Measurements from ENCODE around the gene TMIE.
"Not testable (repeated sequence)": the region's sequence is repeated elsewhere in the genome, so short reads cannot be mapped to it uniquely, and the experiment has no call there.

Gene TMIE

GRCh38 chr3:46729038-46729437 lies 27.8 kb downstream of the TMIE start:
- DNase-seq, result no peak

- no peak for DNase-seq
Measured at GRCh38 chr3:46730819-46731218, 29.6 kb downstream of the TMIE start.

GRCh38 chr3:46731795-46732194 lies 30.6 kb downstream of the TMIE start:
- DNase-seq, result no peak

GRCh38 chr3:46733026-46733800 lies 32.0 kb downstream of the TMIE start:
- DNase-seq, result no peak

- DNase-seq, result no peak
Measured at GRCh38 chr3:46734773-46735172, 33.6 kb downstream of the TMIE start.

GRCh38 chr3:46736006-46736872 lies 35.0 kb downstream of the TMIE start:
- DNase-seq, result no peak

- DNase-seq, result no peak
Measured at GRCh38 chr3:46737329-46737731, 36.1 kb downstream of the TMIE start.

- DNase-seq, result not testable (repeated sequence)
Measured at GRCh38 chr3:46739565-46739964, 38.4 kb downstream of the TMIE start.

DNA sequence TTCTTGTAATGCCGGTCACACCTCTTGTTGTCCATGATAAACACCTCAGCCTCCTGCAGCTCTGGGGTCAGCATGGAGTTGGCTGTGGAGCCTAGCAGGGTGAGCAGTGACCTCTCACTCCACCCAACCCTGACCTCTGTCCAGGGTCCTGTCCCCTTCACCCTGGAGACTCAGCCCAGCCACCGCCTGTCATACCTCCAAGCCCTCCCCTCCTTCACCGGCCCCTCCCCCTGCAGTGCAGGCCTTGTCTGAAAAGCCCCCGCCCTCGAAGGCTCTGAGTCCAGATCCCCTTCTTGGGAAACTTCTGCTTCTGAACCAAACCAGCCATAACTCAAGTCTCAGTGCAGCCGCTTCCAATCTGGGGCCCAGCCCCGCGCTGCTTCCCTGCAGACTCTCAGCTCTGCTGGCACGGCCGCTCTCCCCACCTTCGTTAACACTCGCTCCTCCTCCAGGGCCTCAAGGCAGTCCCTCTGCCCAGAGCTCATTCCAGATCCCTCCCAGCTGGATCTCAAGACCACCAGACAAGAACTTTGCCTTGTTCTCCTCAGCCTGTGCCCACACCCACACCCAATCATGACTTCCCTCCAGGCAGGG lies 41.9 kb downstream of the TMIE start:
- DNase-seq, result no peak

DNA sequence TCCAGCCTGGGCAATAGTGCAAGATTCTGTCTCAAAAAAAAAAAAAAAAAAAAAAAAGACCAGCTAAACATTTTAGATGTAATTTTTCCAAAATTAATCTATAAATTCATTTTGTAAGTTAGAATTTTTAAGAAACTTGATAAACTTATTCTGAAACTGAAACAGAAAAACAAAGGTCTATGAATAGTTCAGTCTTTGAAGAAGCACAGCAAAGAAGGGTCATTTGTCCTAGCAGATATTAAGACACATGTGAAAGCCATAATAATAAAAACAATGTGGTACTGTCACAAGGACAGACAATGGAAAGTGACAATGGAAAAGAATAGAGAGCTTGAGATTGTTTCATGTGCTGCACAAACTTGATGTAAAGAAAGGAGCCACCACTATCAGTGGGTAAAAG lies 45.5 kb downstream of the TMIE start:
- DNase-seq, result no peak

DNA sequence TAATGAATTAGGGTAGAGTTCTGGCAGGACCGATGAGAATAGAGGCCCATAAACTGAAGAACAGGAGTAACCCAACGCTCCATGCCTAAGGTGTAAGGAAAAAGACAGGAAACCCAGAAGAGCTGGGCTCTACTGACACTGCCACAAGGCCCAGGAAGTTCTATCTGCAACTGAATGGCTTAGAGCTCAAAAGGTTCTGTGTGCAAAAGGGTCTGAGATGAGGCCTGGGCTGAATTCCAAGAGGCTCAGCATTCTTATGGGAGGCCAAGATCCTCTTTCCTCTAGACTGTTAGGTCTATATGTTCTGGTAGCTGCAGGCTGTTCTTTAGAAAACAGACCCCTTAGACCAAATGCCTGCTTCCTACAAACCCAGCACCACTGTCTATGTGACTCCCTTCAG lies 47.0 kb downstream of the TMIE start:
- no peak for DNase-seq

DNA sequence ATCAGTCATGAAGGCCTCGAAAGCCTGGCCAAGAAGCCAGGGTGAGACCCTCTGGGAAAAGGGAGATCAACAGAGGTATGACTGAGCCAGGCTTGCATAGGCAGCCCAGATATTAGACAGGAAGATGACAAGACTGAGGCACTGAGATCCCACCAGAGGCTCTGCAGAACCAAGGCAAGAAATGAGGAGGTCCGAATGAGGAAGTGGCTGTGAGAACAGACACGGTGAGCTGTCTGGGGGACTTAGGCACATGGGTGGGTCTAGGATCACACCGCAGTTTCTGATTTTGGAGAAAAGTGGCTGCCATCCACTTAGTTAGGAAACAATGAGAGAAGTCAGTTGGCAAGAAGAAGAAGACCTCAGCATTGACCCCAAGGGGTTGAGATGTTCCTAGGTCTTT lies 47.9 kb downstream of the TMIE start:
- DNase-seq, result no peak

GRCh38 chr3:46750555-46751038 lies 49.4 kb downstream of the TMIE start:
- no peak for DNase-seq

- DNase-seq, result not testable (repeated sequence)
Measured at GRCh38 chr3:46753127-46753526, 51.9 kb downstream of the TMIE start.

- DNase-seq, result no peak
Measured at GRCh38 chr3:46755646-46756045, 54.5 kb downstream of the TMIE start.

- no peak for DNase-seq
Measured at GRCh38 chr3:46756642-46757041, 55.5 kb downstream of the TMIE start.

- DNase-seq, result no peak
Measured at GRCh38 chr3:46759239-46760167, 58.3 kb downstream of the TMIE start.

Data from activated T-cell treated with anti-CD3 and anti-CD28 coated beads, Interleukin-2, amount 50 U/mL, for 1 hour (primary cell).